NCI-H82 treated with DMSO at 0.1 percent for 48 hours (cell line): ENCODE data around the gene MEDAG.

Experiments used
- DNase-seq: peaks from one replicate; lab custom pipeline; 2025; ENCODE audit not compliant: unreplicated experiment; lab: John Stamatoyannopoulos, UW

MEDAG gene

DNA sequence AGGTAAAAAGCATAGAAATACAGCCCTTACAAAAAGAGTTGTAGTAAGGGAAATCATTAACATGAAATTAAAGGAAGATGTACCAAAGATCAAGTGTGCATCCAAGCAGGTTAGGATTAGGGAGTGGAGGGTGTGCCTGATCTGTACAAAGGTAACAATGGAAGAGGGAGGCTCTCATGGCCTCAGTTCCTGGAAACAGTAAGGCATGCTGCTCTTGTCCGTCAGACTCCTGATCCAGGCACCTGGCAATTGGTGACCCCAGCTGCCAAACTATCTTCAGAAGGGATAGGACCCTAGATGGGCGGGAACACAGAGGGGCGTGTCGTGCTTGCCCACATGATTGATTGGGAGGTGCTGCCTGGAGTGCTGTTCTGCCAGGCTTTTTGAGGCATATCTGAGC is 30.9 kb downstream of the MEDAG start:
- DNase-seq = no peak

DNA sequence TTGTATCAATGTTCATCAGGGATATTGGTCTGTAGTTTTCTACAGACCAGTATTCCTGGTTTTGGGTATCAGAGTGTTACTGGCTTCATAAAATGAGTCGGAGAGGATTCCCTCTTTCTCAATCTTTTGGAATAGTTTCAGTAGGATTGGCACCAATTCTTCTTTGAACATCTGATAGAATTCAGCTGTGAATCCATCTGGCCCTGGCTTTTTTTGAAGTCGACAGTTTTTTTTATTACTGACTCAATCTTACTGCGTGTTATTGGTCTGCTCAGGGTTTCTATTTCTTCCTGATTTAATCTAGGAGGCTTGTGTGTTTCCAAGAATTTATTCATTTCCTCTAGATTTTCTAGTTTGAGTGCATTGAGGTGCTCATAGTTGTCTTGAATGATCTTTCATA is 37.8 kb downstream of the MEDAG start:
- no peak for DNase-seq

DNA sequence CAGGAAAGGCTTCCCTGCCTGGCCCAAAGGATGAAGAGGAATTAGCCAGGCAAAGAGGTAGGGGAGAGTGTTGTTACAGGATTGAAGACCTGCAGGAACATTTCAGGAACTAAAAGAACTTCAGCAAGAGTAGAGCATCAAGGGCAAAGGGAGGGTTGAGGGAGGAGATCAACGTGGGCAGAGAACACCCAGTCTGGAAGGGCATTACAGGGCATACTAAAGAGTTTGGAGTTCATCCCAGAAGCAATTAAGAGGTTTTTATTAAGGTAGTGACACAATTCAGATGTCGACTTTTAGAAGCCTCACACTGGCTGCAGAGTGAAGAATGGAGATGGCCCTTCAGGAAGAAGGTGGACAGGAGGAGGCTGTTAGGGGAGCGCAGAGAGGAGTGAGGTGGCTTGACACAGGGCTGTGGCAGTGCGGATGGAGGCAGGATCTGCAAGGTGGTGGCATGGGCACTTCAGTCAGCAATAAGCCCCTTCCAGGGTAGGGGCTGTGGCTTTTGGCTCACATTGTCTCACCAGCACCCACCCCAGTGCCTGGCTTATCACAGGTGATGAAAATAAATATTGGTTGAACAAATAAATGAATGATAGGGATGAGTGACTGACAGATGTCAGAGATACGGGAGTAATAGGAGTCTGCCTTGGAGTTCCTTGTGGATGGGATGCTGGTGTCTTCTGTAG is 51.3 kb downstream of the MEDAG start:
- DNase-seq = no peak

DNA sequence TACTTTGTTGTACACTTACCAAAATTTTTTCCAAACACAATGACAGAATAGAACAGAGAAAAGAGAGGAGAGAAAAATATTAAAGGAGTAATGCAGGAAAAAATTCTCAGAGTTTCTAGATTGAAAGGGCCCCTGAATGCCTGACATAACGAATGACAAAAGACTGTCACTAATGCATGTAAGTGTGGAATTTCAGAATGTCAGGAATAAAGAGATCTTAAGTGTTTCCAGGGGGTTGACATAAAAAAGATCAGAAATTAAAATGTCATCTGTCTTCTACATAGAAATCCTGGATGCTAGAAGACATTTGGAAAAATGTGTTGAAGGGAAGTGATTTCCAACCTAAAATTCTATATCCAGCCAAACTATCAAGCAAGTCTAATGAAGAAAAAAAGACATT is 53.6 kb downstream of the MEDAG start:
- no peak for DNase-seq

DNA sequence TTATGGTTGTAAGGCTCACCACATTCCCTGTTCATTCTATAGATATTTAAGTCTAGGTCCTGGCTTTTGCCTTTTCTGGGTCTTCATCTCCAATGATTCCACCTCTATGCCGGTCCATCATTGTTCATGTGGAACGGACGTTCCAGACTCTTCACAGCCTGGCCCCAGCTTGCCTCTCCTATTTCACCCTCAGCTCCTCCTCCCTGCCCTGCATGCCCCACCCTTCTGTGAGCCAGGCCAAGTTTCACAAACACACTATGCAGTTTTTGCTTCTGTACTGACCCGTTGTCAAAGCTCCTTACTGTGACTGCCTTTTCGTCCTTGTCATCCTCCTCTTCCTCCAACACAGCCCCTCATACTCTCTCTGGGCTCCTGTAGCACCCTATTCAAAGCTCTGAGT is 57.7 kb downstream of the MEDAG start:
- DNase-seq = no peak

DNA sequence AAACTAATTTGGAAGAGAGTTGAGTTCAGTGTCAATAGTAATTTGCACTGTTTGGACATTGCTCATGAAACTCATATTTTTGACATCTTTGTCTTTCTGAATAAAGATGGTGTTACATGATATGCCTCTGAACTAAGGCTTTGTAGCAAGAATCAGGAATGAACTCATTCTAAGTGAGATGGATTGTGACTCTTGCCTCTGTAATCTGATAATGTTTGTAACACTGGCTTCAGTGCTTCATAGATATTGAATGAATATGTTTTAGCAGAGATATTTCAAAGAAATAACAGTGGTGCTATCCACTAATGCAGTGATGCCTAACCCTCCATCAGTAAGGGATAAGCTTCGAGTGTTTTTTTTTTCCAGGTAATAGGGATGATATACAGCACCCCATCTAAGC is 59.3 kb downstream of the MEDAG start:
- DNase-seq = no peak

DNA sequence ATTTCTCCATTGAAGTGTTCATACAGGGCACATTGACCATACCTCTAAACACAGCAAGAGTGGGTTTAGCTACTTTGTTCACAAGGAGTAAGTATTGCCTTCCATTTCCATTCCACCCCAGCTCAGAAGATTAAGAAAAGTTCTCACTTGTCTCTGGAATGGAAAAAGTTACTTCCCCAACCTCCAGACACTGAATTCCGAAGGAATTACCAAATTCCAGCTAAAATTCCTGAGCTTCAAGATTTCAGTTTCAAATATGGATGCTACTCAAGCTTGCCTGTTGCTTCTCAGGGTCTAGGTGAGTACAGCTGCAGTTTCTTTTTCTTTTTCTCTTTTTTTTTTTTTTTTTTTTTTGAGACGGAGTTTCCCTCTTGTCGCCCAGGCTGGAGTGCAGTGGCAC is 60.0 kb downstream of the MEDAG start:
- DNase-seq = no peak

DNA sequence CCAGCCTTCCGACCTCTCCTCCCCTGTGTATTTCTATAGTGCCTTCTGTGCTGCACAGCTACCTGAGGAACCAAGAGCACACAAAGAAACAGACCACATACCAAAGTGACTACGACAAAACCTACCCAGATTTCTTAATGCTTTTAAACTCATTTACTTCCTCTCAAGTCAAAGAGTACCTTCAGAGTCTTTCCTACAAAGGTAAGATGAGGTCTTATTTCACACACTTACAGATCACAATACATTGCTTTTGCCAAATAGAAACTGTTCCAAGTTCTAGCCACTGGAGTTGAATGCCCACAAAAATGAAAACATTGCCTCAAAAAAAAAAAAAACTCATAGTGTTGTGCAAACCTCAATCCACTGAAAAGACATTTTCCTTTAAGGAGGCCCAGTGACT is 62.8 kb downstream of the MEDAG start:
- no peak for DNase-seq

DNA sequence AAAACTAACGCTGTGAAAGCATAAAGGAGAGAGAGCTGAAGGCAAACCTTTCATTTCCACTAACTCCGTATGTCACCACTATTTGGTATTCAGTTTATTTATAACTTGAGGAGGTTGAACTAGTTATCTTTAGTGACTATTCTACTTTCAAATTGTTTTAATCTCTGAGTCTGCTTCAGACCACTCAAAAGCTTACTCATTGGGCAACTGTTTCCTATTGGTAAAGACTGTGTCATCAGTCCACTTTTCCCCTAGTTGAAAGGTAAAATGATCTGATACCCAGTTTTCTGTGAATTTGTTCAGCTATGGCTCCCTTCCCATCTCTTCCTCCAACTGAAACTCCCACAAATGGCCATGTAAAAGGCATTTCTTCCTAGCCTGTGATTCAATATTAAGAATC is 65.5 kb downstream of the MEDAG start:
- no peak for DNase-seq

DNA sequence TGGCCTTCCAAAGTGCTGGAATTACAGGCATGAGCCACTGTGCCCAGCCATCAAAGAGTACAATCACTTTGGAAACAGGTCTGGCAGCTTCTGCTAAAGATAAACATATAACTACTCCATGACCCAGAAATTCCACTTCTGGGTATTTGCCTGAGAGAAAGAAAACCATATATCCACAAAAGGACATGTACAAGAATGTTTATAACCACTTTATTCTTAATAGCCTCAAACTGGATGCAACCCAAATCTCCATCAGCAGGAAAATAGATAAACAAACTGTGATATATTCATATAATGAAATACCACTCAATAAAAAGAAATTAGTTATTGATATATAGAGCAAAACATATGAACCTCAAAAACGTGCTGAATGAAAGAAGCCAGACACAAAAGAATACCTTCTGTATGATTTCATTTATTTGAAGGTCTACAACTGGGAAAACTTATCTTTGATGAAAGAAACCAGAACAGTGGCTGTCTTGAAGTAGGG is 66.9 kb downstream of the MEDAG start:
- DNase-seq = no peak

DNA sequence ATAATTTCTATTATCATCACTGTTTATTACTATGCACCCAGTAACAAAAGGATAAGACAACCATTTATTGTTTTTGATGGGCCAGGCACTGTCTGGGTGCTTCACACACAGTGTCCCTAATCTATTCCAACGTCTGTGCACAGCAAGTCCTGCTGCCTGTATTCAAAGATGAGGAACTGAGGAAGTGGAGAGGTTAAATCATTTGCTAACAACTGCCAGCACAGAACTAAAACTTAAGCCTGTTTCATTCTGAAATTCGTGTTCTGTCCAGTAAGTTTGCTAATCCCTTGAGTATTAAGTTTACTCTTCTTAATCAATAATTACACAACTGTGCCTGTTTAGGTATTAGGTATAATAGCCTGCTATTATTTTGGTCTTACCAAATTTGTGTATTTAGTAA is 68.3 kb downstream of the MEDAG start:
- DNase-seq = no peak
